Measurements from ENCODE around the gene S100A4. TPM values are rescaled to one million over a fixed set of nuclear protein-coding genes. Genes with fewer than 3 reads are reported as not detected.

The S100A4 gene
- total RNA-seq, 2 experiments from 2014 or later: 109 to 118 TPM

DNA sequence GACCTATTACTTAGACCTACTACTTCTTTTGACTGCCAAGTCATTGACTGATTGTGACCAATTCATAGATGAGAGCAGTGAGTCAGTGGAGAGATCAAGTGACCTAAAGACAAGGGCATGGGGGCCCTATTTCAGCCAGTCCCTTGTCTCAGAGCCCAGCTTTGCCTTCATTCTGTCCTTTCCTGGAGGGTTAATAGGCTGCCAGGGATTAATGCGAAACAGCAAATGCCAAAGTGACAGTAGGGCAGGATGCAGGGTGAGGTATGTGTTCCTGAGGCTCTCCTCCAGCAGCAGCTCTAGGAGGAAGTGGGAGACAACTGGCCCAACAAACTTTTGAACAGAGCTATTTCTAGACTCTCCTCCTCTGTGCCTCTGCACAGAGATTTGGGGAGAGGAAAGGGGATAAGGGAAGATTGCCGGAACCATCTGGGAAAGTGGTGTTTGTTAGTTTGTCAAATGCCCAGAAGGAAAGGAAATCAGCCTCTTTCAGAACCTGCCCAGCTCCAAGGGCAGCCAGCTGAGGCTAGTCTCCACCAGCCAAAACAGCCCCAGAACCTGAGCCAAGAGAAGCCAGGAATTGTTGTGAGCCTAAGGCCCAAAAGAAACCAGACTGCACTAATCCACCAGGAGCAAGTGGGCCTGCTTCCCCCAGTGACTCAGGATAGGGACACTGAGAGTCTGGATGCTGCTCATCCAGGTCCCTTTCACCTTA, 8.4 kb upstream of the S100A4 start:
- Mint-ChIP-seq H3K36me3 (ENCODE audit: low read depth) (no peaks in the 10 kb centered on the region), H3K4me1 (ENCODE audit: low read depth) (no peaks in the 10 kb centered on the region), H3K4me3 (no peak overlapping the region), H3K27me3 (no peaks in the 10 kb centered on the region), H3K9me3 (no peaks in the 10 kb centered on the region), H3K27ac (no peak overlapping the region)
- DNase-seq: no peak
- intact Hi-C loops (cut with micrococcal nuclease): no loop called here
- ChIA-PET POLR2A (interaction anchor here (0.9 to 1.0 kb wide), 4 partner anchors 9 to 19 kb away, joined by 3 to 4 read pairs (median 4); partner anchors contain the start of gene S100A4), CTCF (interaction anchor here (0.6 to 1.7 kb wide), 5 partner anchors 8 to 43 kb away, joined by 3 to 7 read pairs (median 3); no protein-coding TSS in a partner anchor)
- TF ChIP-seq, protein P1, sequence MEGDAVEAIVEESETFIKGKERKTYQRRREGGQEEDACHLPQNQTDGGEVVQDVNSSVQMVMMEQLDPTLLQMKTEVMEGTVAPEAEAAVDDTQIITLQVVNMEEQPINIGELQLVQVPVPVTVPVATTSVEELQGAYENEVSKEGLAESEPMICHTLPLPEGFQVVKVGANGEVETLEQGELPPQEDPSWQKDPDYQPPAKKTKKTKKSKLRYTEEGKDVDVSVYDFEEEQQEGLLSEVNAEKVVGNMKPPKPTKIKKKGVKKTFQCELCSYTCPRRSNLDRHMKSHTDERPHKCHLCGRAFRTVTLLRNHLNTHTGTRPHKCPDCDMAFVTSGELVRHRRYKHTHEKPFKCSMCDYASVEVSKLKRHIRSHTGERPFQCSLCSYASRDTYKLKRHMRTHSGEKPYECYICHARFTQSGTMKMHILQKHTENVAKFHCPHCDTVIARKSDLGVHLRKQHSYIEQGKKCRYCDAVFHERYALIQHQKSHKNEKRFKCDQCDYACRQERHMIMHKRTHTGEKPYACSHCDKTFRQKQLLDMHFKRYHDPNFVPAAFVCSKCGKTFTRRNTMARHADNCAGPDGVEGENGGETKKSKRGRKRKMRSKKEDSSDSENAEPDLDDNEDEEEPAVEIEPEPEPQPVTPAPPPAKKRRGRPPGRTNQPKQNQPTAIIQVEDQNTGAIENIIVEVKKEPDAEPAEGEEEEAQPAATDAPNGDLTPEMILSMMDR (IDR thresholded peaks at IDR 0.05): no peak
- ATAC-seq: no peak

DNA sequence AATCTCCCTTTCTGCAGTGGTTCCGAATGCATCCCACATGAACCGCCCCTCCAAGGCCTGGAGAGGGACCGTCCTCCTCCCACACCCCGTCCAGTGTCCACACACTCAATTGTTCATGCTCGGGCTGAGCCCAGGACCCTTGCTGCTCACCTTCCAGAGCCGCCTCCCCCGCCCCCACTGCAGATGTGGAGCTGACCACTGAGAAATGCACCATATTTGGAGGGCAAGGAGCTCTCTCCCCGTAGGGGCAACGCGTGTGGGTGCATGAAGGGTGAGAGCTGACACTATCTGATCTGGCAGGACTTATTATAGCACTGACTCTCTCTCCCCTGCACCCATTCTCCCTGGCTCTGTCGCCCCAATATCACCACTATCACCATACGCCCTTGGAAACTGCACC, 7.5 kb upstream of the S100A4 start:
- ATAC-seq: no peak
- no peak overlapping the region for H3K27ac Mint-ChIP-seq
- no peaks in the 10 kb centered on the region for H3K36me3 Mint-ChIP-seq (ENCODE audit: low read depth)
- POLR2A ChIA-PET: interaction anchor here (1.0 kb wide), 2 partner anchors 8 to 15 kb away, joined by 3 to 4 read pairs; no protein-coding TSS in a partner anchor
- no peak overlapping the region for H3K4me3 Mint-ChIP-seq
- intact Hi-C loops (cut with micrococcal nuclease): no loop called here
- H3K27me3 Mint-ChIP-seq: no peaks in the 10 kb centered on the region
- TF ChIP-seq, protein P1 (IDR thresholded peaks at IDR 0.05): no peak
- DNase-seq: no peak
- CTCF ChIA-PET: interaction anchor here (0.9 to 1.7 kb wide), 4 partner anchors 10 to 43 kb away, joined by 3 to 7 read pairs (median 4); partner anchors contain the start of gene S100A5
- no peaks in the 10 kb centered on the region for H3K4me1 Mint-ChIP-seq (ENCODE audit: low read depth)
- no peaks in the 10 kb centered on the region for H3K9me3 Mint-ChIP-seq

DNA sequence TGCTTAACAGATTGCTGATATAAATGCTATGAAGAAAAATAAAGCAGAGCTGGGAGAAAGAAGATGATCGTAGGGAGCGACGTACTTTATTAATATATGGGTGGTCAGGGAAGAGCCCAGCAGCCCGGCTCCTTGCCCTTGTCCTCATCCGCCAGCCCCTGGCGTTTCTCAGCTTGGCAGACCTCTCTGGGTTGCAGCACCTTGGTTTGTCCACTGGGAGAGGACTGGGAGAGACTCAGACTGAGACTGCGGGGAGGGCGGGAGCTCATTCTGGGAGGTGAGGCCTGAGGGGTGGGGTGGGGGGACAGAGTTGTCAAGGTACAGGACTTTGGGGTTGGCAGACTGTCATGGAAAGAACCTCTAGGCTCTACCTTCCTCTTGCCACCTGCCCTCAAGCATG, 6.7 kb upstream of the S100A4 start:
- CTCF ChIA-PET: interaction anchor here (1.0 to 3.2 kb wide), 3 partner anchors 10 to 20 kb away, joined by 3 to 20 read pairs (median 4); partner anchors contain the start of gene S100A5

DNA sequence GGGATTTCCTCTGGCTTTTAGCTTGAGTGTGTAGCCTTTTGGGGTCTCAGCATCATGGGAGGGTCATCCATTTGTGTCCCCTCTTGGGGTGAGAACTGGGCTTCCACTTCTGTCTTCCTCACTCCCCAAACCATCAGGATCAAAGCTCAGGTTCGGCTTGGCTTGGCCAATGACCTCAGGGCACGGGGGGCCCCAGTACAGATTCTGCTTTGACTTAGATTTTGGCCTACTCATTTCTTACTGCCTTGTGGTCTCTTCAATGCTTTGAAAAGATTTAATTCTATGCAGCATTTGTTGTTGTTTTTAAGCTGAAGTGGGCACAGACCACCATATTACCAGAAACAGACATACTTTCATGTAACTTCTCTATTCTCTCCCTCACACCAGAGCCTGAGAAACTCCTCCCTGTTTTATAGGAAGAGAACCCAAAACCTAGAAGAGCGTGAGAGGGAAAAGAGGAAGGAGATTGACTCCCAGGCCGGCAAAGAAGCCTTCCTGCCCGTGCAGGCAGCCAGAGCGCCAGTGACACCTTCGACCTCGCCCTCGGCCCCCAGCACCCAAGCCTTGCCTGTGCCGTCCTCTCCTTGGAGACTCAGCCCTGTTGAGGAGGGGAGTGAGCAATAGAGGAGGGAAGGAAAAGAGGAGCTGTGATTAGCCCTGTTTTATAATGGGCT, 5.4 kb upstream of the S100A4 start:
- no peak for ATAC-seq
- peaks cover 12% of the 10 kb centered on the region for H3K4me1 Mint-ChIP-seq (ENCODE audit: low read depth)
- DNase-seq: no peak
- intact Hi-C loops (cut with micrococcal nuclease): no loop called here
- H3K27me3 Mint-ChIP-seq: no peaks in the 10 kb centered on the region
- ChIA-PET CTCF (interaction anchor here (1.2 to 3.2 kb wide), 7 partner anchors 8 to 40 kb away, joined by 3 to 20 read pairs (median 5); partner anchors contain the start of gene S100A5), POLR2A (interaction anchor here (1.2 to 2.0 kb wide), 5 partner anchors 13 to 21 kb away, joined by 3 to 7 read pairs (median 4); partner anchors contain the start of gene S100A6)
- H3K36me3 Mint-ChIP-seq (ENCODE audit: low read depth): no peaks in the 10 kb centered on the region
- TF ChIP-seq, protein P1 (IDR thresholded peaks at IDR 0.05): no peak
- H3K27ac Mint-ChIP-seq: no peak overlapping the region
- no peak overlapping the region for H3K4me3 Mint-ChIP-seq
- H3K9me3 Mint-ChIP-seq: no peaks in the 10 kb centered on the region

More for the DNA sequence above, 6.7 kb upstream of the S100A4 start:
- no peaks in the 10 kb centered on the region for H3K27me3 Mint-ChIP-seq
- H3K27ac Mint-ChIP-seq: no peak overlapping the region
- H3K9me3 Mint-ChIP-seq: no peaks in the 10 kb centered on the region
- POLR2A ChIA-PET: interaction anchor here (0.6 to 2.0 kb wide), 4 partner anchors 9 to 43 kb away, joined by 3 to 7 read pairs (median 4); partner anchors contain the start of gene S100A6
- DNase-seq (no peak), ATAC-seq (no peak)
- no peak overlapping the region for H3K4me3 Mint-ChIP-seq
- H3K36me3 Mint-ChIP-seq (ENCODE audit: low read depth): no peaks in the 10 kb centered on the region
- H3K4me1 Mint-ChIP-seq (ENCODE audit: low read depth): peaks cover 2% of the 10 kb centered on the region
- TF ChIP-seq, protein P1 (IDR thresholded peaks at IDR 0.05): no peak
- intact Hi-C loops (cut with micrococcal nuclease): no loop called here

All from activated CD8-positive, alpha-beta T cell treated with anti-CD3 and anti-CD28 coated beads for 36 hours (primary cell).